ENCODE data around the gene RASGEF1C. TPM values are rescaled to one million over a fixed set of nuclear protein-coding genes. Genes with fewer than 3 reads are reported as not detected.

Gene RASGEF1C
- total RNA-seq, 2 donors from 2014 or later = 0.24 TPM; not detected in 1

DNA sequence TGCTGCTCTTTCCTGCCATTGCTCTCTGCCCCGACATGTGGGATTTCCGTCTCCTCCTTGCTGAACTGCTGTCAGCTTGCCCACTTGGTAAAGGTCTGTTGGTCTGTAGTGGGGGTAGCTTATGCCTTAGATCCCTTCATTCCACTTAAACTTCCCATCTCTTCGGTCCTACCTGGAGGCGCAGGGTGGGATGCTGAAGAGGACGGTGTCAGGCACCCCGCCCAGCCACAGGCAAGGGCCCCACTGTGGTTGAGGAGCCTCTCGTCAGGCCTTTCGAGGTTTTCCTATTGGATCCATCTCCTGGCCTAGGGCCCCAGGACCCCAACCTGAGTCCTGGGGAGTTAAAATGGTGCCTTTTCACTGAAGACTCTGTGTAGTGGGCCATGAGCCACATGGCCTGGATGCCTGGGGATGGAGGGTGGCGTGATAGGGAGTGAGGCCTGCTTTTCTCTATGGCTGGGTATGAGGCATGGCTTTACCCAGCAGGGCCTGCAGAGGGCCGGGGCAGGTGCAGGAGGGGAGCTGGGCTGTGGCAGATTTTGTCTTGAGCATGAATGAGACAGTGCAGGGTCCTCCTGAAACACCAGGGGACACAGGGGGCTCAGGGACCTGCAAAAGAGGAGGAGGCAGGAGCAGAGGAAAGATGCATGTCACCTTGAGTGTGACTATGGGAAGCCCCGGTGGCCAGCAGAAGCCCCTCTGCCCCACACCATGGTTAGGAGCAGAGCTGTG, 111.7 kb downstream of the RASGEF1C start:
- intact Hi-C loops (cut with DNase I) = no loop called here
- peak; percentile 52 for DNase-seq (ENCODE audit: low spot score)

GRCh38 chr5:180096616-180097015, 112.4 kb downstream of the RASGEF1C start:
- intact Hi-C loops (cut with DNase I) = no loop called here
- DNase-seq (ENCODE audit: low spot score) = peak; percentile 67

DNA sequence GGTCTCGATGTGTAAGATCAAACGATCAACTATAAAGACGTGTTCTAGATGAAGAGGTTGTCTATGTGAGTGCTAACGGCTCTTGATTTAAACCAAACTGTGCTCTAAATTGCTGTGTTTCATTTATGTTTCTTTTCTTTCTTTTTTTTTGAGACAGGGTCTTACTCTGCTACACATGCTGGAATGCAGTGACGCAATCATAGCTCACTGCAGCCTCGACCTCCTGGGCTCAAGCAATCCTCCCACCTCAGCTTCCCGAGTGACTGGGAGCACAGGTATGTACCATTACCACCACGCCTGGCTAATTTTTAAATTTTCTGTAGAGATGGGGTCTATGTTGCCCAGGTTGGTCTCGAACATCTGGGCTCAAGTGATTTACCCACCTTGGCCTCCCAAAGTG, 113.5 kb downstream of the RASGEF1C start:
- no peak for DNase-seq (ENCODE audit: low spot score)
- intact Hi-C loops (cut with DNase I) = no loop called here

- intact Hi-C loops (cut with DNase I) = no loop called here
- DNase-seq (ENCODE audit: low spot score) = peak; percentile 67
These were observed 115.2 kb downstream of the RASGEF1C start for GRCh38 chr5:180093651-180094382.

DNA sequence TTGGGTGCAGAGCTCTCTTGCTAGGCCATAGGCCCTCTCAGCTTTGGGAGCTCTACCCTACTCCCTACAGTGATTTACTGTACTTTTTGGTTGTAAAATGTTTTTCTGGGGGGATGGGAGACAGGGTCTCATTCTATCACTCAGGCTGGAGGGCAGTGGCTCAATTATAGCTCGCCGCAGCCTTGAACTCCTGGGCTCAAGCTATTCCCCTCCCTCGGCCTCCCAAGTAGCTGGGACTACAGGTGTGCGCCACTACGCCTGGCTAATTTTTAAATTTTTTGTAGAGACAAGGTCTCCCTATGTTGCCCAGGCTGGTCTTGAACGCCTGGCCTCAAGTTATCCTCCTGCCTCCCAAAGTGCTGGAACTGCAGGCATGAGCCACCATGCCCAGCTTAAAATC, 115.8 kb downstream of the RASGEF1C start:
- intact Hi-C loops (cut with DNase I) = no loop called here
- no peak for DNase-seq (ENCODE audit: low spot score)

- DNase-seq (ENCODE audit: low spot score) = peak; percentile 48
- intact Hi-C loops (cut with DNase I) = no loop called here
These were observed 118.1 kb downstream of the RASGEF1C start for GRCh38 chr5:180090769-180091546.

DNA sequence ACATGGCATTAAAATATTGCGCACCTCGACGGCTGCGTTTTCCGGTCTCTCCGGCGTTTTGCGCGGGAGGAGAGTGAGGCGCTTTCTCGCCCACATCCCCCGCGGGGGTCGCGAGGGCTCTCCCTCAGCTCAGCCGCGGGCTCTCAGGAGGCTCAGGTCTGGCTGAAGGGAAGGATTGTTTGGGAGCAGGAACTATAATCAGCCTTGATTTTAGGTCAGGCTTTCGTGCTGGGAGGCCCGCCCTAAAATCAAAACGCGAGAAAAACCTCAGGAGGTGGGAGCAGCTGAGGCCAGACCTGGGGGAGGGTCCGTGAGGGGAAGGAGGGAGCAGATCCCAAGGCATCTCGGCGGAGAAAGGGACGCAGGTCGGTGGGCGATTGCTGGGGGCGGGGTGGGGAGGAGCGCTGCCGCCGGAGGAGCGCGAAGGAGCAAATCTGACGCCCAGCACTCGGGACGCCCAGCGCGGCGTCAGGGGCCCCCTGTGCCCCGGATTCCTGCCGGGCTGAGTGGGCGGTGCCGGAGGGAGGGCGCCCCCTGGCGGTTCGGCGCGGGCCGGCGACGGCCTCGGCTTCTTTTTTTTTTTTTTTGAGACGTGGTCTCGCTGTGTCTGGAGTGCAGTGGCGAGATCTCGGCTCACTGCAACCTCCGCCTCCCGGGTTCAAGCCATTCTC, 118.8 kb downstream of the RASGEF1C start:
- DNase-seq (ENCODE audit: low spot score) = peak; percentile 93
- intact Hi-C loops (cut with DNase I) = no loop called here

GRCh38 chr5:180089628-180090027, 119.4 kb downstream of the RASGEF1C start:
- peak; percentile 75 for DNase-seq (ENCODE audit: low spot score)
- intact Hi-C loops (cut with DNase I) = loop anchor here in 1 of 2 donors (10.0 kb wide), 1 partner anchor 1195 kb away; the partner anchor contains the start of gene ZFP2

DNA sequence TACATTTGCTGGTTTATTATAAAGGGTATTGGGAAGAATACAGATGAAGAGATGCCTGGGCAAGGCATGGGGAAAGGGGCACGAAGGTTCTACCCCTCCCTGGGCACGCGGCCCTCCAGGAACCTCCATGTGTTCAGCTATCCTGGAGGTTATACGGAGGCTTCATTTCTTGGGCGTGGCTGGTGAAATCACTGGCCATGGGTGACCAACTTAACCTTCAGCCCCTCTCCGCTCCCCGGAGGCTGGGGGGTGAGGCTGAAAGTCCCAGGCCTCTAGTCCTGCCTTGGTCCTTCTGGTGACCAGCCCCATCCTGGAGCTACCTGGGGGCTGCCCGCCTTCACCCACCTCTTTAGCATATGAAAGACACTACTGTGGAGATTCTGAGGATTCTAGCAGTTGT, 120.5 kb downstream of the RASGEF1C start:
- intact Hi-C loops (cut with DNase I) = loop anchor here in 1 of 2 donors (10.0 kb wide), 1 partner anchor 1194 kb away; the partner anchor contains the start of gene ZFP2

GRCh38 chr5:180086816-180087399, 122.1 kb downstream of the RASGEF1C start:
- intact Hi-C loops (cut with DNase I) = loop anchor here in 1 of 2 donors (10.0 kb wide), 1 partner anchor 1192 kb away; the partner anchor contains the start of gene ZFP2
- DNase-seq (ENCODE audit: low spot score) = no peak

More for the DNA sequence above, 120.5 kb downstream of the RASGEF1C start:
- DNase-seq (ENCODE audit: low spot score) = no peak

DNA sequence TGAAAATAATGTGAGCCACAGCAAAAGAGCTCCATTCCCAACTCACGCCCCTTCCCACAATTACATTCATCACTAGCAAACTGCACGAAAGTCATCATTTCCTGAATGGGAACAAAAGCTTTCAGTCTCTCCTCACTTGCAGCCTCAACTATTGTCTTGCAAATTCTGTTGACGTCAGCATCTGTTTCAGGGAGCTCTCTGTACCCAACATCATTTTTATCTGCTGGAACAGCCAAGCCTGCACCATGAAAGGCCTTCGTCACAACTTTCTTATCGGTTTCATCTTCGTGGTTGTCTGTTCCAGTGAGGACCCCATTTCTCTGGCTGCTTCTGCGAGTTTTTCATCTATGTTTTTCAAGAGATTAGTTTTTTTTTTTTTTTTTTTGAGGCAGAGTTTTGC, 123.2 kb downstream of the RASGEF1C start:
- intact Hi-C loops (cut with DNase I) = loop anchor here in 1 of 2 donors (10.0 kb wide), 1 partner anchor 1191 kb away; the partner anchor contains the start of gene ZFP2
- no peak for DNase-seq (ENCODE audit: low spot score)

- DNase-seq (ENCODE audit: low spot score) = no peak
- intact Hi-C loops (cut with DNase I) = loop anchor here in 1 of 2 donors (10.0 kb wide), 1 partner anchor 1190 kb away; the partner anchor contains the start of gene ZFP2
These were observed 124.1 kb downstream of the RASGEF1C start for GRCh38 chr5:180084638-180085561.

DNA sequence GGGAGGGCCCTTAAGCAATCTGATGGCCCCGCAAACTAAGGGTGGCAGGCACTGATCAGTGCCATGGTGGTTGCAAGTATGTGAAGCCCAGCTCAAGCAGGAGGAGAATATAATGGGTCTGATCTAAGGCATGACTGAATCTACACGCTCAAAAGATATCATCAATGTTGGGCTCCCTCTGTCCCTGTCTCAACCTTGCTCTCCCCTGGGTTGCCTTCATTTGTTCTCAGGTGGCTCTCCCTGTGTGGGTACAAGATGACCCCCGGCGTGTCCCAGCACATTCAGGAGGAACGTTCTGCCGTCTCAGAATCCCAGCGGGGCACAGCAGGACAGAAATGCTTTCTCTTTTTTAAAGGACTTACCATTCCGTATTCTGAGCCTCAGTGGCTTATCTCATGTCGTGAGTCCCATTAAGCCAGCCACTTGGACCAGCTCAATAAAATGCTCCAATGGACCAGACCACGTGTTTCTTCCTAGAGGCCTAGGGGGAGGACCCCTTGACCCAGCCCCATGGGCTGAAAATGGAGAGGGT, 125.4 kb downstream of the RASGEF1C start:
- no peak for DNase-seq (ENCODE audit: low spot score)
- intact Hi-C loops (cut with DNase I) = loop anchor here in 1 of 2 donors (10.0 kb wide), 1 partner anchor 1189 kb away; the partner anchor contains the start of gene ZFP2

DNA sequence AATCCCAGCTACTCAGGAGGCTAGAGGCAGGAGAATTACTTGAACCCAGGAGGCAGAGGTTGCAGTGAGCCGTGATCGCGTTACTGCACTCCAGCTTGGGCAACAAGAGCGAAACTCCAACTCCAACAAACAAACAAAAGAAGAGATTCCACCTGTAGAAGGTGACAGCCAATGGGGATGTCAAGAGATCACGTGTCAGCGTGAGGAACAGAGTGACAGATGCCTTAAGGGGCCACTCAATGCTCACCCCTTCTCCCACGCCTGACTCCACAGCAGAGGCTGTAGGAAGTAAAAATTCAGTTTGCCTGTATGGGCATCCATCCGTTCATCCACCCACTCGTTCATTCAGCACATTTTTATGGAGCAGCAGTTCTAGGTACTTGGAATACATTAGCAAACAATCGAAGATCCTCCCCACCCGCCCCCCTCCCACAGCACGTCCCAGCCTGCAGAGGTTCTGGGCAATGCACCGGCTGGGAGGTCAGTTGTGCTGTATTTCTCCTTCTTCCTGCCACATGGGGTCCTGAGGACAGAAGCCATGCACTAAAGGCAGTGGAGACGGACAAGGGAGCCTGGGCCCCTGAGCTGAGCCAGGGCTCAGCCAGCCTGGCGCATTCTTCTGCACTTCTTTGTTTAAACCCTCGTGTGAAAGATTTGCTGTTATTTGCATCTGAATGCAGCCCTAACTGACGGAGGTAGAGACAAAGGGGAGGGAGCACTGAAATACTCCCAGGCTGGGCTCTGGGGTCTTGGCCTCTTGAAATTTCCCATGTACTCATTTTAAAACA, 126.2 kb downstream of the RASGEF1C start:
- no peak for DNase-seq (ENCODE audit: low spot score)
- intact Hi-C loops (cut with DNase I) = loop anchor here in 1 of 2 donors (10.0 kb wide), 1 partner anchor 1188 kb away; the partner anchor contains the start of gene ZFP2

DNA sequence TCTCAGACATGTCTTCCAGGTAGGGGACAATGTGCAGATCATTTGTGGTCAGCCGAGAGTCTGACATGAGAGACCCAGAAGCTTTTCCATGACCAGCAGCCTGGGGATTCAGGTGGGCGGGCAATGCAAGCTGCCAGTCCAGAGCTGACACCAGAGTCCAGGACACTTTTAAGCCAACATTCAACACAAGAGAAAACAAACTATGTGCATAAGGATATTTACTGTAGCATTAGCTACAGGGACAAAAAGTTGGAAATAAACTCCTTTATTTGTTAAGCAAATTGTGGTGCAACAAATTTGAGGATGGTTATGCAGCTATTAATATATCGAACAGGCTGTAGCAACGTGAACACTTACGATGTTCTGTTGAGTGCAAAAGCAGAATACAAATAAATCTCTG, 127.5 kb downstream of the RASGEF1C start:
- DNase-seq (ENCODE audit: low spot score) = no peak
- intact Hi-C loops (cut with DNase I) = loop anchor here in 1 of 2 donors (10.0 kb wide), 1 partner anchor 1187 kb away; the partner anchor contains the start of gene ZFP2

Data from posterior vena cava (tissue), 2 donors.